Adipocyte (in vitro differentiated cells): ENCODE measurements around the gene SLC9C2.
"Not testable (repeated sequence)": the region's sequence is repeated elsewhere in the genome, so short reads cannot be mapped to it uniquely, and the experiment has no call there.

Experiments
- DNase-seq: peaks from one replicate; pipeline ENCODE4 v3.0.0-alpha.2; 2015; ENCODE audit warnings: low read depth
- H3K27me3 ChIP-seq: replicated peaks from 2 replicates; pipeline ENCODE4 v1.7.0; 2013; ENCODE audit warnings: mild to moderate bottlenecking, low read length, moderate library complexity; ENCODE audit not compliant: control insufficient read depth, insufficient read depth
- H3K36me3 ChIP-seq: 2 replicates; pipeline ENCODE4 v1.7.0; 2013; ENCODE audit warnings: low read length, mild to moderate bottlenecking, moderate library complexity; ENCODE audit not compliant: control insufficient read depth, insufficient read depth, severe bottlenecking
- H3K4me1 ChIP-seq: 2 replicates; pipeline ENCODE4 v1.7.0; 2013; ENCODE audit warnings: mild to moderate bottlenecking, low read length, moderate library complexity; ENCODE audit not compliant: control insufficient read depth, insufficient read depth
- H3K4me3 ChIP-seq: 2 replicates; pipeline ENCODE4 v1.7.0; 2013; ENCODE audit warnings: mild to moderate bottlenecking, low read length, moderate library complexity
- H3K9ac ChIP-seq: 2 replicates; pipeline ENCODE4 v1.7.0; 2013; ENCODE audit warnings: mild to moderate bottlenecking, low read length, moderate library complexity
- H3K9me3 ChIP-seq: 2 replicates; pipeline ENCODE4 v1.7.0; 2013; ENCODE audit warnings: mild to moderate bottlenecking, low read length, moderate library complexity; ENCODE audit not compliant: control insufficient read depth

SLC9C2 gene

DNA sequence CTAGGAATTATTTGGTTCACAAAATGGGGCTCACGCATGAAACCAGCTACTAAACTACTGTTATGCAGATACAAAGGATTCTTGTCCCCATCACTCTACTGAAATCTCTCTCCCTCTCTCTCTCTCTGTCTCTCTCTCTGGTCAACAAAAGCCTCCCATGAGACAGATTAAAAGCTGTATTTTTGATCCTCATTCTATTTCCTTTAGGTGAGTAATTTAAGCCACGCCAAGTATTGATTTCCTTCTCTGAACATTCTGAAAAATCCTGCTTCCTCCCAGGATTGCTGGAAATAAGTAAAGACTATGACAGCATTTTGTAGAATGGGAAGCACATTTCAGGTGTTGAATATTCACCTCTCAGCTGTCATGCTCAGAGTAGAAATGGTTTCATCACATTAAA lies 82.1 kb downstream of the SLC9C2 start:
- no peak for DNase-seq
- H3K27me3 ChIP-seq: no peaks in the 10 kb centered on the region
- peaks cover 14% of the 10 kb centered on the region for H3K4me1 ChIP-seq
- no peak overlapping the region for H3K9ac ChIP-seq
- H3K4me3 ChIP-seq: no peak overlapping the region
- H3K36me3 ChIP-seq: no peaks in the 10 kb centered on the region
- H3K9me3 ChIP-seq: no peaks in the 10 kb centered on the region

DNA sequence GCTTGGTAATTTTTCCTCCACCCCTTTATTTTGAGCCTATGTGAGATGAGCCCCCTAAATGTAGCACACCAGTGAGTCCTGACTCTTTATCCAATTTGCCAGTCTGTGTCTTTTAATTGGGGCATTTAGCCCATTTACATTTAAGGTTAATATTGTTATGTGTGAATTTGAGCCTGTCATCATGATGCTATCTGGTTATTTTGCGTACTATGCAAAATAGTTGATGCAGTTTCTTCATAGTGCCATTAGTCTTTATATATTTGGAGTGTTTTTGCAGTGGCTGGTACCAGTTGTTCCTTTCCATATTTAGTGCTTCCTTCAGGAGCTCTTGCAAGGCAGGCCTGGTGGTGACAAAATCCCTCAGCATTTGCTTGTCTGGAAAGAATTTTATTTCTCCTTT lies 88.4 kb downstream of the SLC9C2 start:
- H3K27me3 ChIP-seq, H3K36me3 ChIP-seq, H3K9ac ChIP-seq, H3K4me1 ChIP-seq, DNase-seq, H3K4me3 ChIP-seq, H3K9me3 ChIP-seq: not testable (repeated sequence)

DNA sequence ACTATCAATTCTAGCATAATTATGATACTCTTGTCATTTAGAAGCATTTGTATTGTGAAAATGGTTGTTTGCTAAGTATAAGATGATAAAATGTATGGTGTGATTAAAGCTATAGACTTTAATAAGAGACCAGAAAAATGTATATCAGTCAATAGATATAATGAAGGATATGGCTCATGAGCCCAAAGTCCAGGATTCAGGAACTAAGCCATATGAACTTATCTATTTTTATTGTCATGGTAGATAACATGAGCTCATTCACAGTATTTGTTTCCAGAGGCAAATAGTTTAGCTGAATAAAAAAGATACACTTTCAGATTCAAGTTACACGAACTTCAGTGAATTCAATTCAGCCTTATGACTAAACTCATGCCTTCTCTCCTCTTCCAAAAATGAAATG lies 93.1 kb downstream of the SLC9C2 start:
- H3K4me3 ChIP-seq: no peak overlapping the region
- H3K4me1 ChIP-seq: peaks cover 18% of the 10 kb centered on the region
- no peak overlapping the region for H3K9ac ChIP-seq
- DNase-seq: no peak
- peaks cover 2% of the 10 kb centered on the region for H3K9me3 ChIP-seq
- H3K36me3 ChIP-seq: no peaks in the 10 kb centered on the region
- no peaks in the 10 kb centered on the region for H3K27me3 ChIP-seq

DNA sequence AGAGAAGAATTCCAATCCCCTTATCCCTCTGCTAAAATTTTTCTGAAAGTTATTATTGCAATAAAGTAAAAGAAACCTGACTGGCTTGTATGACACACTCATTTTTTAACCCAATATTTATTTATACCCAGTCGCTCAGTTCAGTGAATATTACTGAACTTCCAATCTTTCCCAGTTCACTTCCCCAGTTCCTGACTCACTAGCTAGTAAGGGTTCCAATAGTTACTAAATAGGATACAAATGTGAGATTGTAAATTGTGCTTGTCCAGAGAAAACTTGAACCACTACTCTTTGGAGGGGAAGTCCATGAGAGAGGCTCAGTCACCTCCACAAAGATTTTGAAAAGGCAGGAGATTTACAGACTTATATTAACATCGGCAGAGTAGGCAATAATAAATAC lies 94.3 kb downstream of the SLC9C2 start:
- H3K27me3 ChIP-seq: no peaks in the 10 kb centered on the region
- H3K9ac ChIP-seq: no peak overlapping the region
- H3K36me3 ChIP-seq: no peaks in the 10 kb centered on the region
- peaks cover 29% of the 10 kb centered on the region for H3K4me1 ChIP-seq
- no peak overlapping the region for H3K4me3 ChIP-seq
- no peak for DNase-seq
- no peaks in the 10 kb centered on the region for H3K9me3 ChIP-seq

DNA sequence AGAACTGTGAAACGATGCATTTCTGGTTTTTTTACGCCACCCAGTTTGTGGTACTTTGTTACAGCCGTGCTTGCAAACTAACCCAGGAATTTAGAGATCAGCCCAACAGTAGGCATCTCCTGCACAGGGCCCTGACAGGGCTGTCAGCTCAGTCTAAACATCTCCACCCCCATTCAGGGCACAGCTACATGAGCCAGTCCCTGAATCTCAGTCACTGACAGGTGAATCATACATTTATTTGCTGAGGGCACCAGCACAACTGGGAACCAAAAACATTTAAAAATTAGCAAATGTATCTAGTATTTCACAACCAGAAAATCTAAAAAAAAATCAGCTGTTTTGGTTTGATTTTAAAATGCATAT lies 95.0 kb downstream of the SLC9C2 start:
- Histone ChIP-seq H3K36me3 (no peaks in the 10 kb centered on the region), H3K4me3 (no peak overlapping the region), H3K27me3 (no peaks in the 10 kb centered on the region), H3K4me1 (peaks cover 29% of the 10 kb centered on the region), H3K9ac (no peak overlapping the region), H3K9me3 (no peaks in the 10 kb centered on the region)
- no peak for DNase-seq

DNA sequence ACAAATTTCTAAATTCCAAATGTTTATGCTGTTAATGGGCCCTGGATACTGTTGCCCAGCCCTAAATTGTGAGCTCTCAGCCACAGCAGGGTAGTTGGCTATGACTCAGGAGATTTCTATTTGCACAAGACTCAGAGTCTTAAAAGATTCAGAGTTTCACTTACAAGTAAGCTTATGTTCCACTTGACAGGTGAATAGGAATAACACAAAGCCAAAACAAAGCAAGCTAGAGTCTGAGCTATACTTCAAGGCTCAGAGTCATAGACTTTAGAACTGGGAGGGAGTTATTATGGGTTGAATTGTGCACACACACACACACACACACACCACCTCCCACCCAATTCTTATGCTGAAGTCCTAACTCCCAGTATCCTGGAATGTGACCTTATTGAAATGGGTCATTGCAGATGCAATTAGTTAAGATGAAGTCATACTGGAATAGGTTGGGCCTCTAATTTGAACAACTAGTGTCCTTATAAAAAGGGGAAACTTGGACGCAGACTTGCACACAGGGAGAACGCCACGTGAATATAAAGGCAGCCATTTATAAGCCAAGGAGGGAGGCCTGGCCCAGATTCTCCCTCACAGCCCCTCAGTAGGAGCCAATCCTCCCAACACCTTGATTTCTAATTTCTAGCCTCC lies 95.5 kb downstream of the SLC9C2 start:
- no peaks in the 10 kb centered on the region for H3K36me3 ChIP-seq
- H3K9me3 ChIP-seq: no peaks in the 10 kb centered on the region
- peaks cover 29% of the 10 kb centered on the region for H3K4me1 ChIP-seq
- H3K4me3 ChIP-seq: peak overlapping the region; percentile 11
- no peaks in the 10 kb centered on the region for H3K27me3 ChIP-seq
- peak; percentile 74 for DNase-seq
- H3K9ac ChIP-seq: peak overlapping the region; percentile 58

DNA sequence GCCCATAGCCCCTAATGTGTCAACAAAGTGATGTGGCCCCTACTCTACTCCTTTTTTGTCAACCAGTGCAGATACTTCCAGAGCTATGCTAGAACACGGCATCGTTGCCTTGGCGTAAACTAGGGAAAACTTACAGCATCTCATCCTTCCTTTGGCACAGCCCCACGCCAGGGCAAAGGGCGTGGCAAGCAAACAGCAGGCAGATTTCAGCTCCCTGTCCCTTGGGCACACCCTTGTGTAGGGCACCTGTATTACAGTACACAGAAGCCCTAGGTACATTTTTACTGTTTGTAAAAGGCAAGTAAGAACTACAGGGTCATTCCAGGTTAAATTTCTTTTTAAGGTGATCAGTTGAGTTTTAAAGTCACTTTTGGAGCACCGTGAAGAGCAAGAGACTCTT lies 96.4 kb downstream of the SLC9C2 start:
- no peak overlapping the region for H3K4me3 ChIP-seq
- no peaks in the 10 kb centered on the region for H3K9me3 ChIP-seq
- H3K36me3 ChIP-seq: no peaks in the 10 kb centered on the region
- no peak for DNase-seq
- H3K9ac ChIP-seq: peak overlapping the region; percentile 58
- peaks cover 29% of the 10 kb centered on the region for H3K4me1 ChIP-seq
- H3K27me3 ChIP-seq: no peaks in the 10 kb centered on the region

DNA sequence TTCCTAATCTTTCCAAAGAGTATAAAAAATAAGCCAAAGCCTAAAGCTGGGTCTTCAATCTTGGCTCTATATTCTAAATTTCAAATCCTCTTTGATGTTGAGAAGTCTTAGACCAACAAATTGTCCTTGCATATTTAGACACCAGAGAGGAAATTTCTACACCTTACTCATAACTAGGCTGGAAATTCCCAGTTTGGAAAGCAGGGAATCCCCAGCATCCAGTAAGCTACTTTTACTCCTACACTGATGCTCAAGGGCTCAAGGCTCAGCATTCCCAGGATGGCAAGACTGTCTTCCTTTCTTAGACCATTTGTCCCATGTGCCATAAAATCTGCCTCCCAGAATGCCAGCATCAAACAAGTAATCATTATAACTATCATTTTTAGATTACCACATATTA lies 97.5 kb downstream of the SLC9C2 start:
- no peak for DNase-seq

DNA sequence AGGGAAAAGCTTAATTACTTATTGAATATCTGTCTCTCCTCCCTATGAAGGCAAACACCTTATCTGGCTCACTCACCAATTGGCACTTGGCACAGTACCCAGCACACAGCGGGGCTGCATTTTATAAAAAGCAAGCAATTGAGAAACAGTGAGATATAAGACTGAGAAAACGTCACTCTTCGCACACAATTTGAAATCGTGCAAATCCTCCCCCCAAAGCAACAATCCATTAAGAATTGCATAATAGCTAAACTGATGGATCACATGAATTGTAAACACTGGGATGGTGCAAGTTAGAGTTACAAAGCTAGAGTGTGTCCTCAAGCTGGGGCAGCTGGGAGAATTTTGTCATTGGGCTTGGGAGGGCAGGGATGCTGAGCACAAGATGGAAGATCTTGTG lies 98.6 kb downstream of the SLC9C2 start:
- no peak for DNase-seq
- Histone ChIP-seq H3K9me3 (no peaks in the 10 kb centered on the region), H3K36me3 (no peaks in the 10 kb centered on the region), H3K27me3 (no peaks in the 10 kb centered on the region), H3K9ac (peak overlapping the region; percentile 66), H3K4me1 (peaks cover 29% of the 10 kb centered on the region), H3K4me3 (no peak overlapping the region)

More for the DNA sequence above, 97.5 kb downstream of the SLC9C2 start:
- Histone ChIP-seq H3K9ac (no peak overlapping the region), H3K36me3 (no peaks in the 10 kb centered on the region), H3K4me3 (no peak overlapping the region), H3K9me3 (no peaks in the 10 kb centered on the region), H3K27me3 (no peaks in the 10 kb centered on the region), H3K4me1 (peaks cover 29% of the 10 kb centered on the region)

DNA sequence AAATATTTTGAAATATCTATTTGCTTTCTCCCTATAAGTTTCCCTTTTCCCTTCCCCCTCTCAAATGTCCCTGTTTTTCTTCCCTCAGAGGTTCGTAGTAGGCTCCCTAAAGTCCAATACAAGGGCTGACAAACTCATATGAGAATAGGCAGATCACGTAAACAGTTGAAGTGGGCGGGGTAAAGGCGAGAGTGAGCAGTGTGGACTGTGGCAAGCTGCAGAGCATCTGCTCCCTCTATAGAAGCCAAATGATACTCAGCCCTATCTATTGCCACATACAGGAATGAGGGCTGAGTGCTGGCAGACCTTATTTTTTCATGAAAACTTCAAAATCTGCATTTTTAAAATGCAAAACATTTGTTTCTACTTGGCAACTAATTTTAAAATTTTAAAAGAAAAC lies 99.5 kb downstream of the SLC9C2 start:
- DNase-seq: peak; percentile 23
- Histone ChIP-seq H3K9ac (peak overlapping the region; percentile 66), H3K36me3 (no peaks in the 10 kb centered on the region), H3K9me3 (no peaks in the 10 kb centered on the region), H3K27me3 (no peaks in the 10 kb centered on the region), H3K4me3 (peak overlapping the region; percentile 35), H3K4me1 (peaks cover 29% of the 10 kb centered on the region)

DNA sequence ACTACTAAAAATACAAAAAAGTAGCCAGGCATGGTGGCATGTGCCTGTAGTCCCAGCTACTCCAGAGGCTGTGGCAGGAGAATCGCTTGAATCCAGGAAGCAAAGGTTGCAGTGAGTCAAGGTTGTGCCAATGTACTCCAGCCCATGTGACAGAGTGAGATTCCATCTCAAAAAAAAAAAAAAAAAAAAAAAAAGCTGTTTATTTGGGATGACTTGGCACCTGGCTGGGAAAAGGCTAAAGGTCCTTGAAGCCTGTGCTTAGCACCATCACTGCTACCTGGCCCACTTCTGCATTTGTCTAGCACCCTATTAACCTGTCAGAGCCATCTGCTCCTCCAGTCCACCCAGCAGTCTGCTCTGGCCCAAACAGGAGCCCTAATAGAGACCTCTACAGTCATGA lies 100.8 kb downstream of the SLC9C2 start:
- Histone ChIP-seq H3K4me3 (no peak overlapping the region), H3K4me1 (peaks cover 20% of the 10 kb centered on the region), H3K36me3 (no peaks in the 10 kb centered on the region), H3K9me3 (peaks cover 1% of the 10 kb centered on the region), H3K9ac (no peak overlapping the region), H3K27me3 (no peaks in the 10 kb centered on the region)
- no peak for DNase-seq

DNA sequence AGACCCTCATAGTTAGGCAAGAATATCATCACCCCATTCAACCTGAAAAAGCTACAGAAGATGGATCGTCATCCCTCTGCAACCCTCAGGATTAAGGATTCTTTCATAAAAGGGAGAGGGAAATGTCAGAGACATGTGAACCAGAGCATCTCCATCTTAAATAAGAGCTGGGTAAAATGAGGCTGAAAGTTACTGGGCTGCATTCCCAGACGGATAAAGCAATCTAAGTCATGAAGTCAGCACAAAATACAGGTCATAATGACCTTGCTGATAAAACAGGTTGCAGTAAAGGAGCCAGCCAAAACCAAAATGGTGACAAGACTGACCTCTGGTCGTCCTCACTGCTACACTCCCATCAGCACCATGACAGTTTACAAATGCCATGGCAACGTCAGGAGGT lies 103.1 kb downstream of the SLC9C2 start:
- Histone ChIP-seq H3K4me1 (peaks cover 14% of the 10 kb centered on the region), H3K4me3 (no peak overlapping the region), H3K9me3 (peaks cover 4% of the 10 kb centered on the region), H3K9ac (no peak overlapping the region), H3K36me3 (no peaks in the 10 kb centered on the region), H3K27me3 (no peaks in the 10 kb centered on the region)
- no peak for DNase-seq
